NCI-H446 (cell line): ENCODE measurements around the gene CKLF.
A peak's percentile ranks its signal among the peaks of the same experiment; 100 is the strongest.
"Not testable (repeated sequence)": the region's sequence is repeated elsewhere in the genome, so short reads cannot be mapped to it uniquely, and the experiment has no call there.

Source experiments
- DNase-seq, 2 experiments: peaks; one replicate each; lab custom pipeline; 2025; lab: John Stamatoyannopoulos, UW

Gene CKLF

GRCh38 chr16:66599726-66600125 is 47.4 kb downstream of the CKLF start:
- no peak for DNase-seq

- no peak for DNase-seq
Observed at GRCh38 chr16:66600477-66600876, 48.1 kb downstream of the CKLF start.

GRCh38 chr16:66601471-66601870 is 49.1 kb downstream of the CKLF start:
- no peak for DNase-seq

GRCh38 chr16:66603537-66604375 is 51.4 kb downstream of the CKLF start:
- DNase-seq, result peak in 1 of 2 experiments; percentile 36

- DNase-seq, result peak in 1 of 2 experiments; percentile 39
Observed at GRCh38 chr16:66604376-66605176, 52.2 kb downstream of the CKLF start, which contains the start of gene CMTM3. Gene CMTM3, plus strand, starts transcription at chr16:66604704. Its CDS starts 102 bp downstream, at chr16:66604806.

GRCh38 chr16:66605177-66605978 is 53.0 kb downstream of the CKLF start:
- no peak for DNase-seq

- DNase-seq, result no peak
Observed at GRCh38 chr16:66605979-66606751, 53.8 kb downstream of the CKLF start.

- DNase-seq, result peak in 1 of 2 experiments; percentile 65
Observed at GRCh38 chr16:66608241-66609138, 56.1 kb downstream of the CKLF start.

- DNase-seq, result no peak
Observed at GRCh38 chr16:66609139-66609510, 56.7 kb downstream of the CKLF start.

GRCh38 chr16:66610111-66610820 is 57.9 kb downstream of the CKLF start:
- DNase-seq, result no peak

GRCh38 chr16:66611911-66612310 is 59.5 kb downstream of the CKLF start:
- DNase-seq, result not testable (repeated sequence)

- no peak for DNase-seq
Observed at GRCh38 chr16:66612422-66612821, 60.0 kb downstream of the CKLF start.

- no peak for DNase-seq
Observed at GRCh38 chr16:66614161-66614802, 61.9 kb downstream of the CKLF start.
